GM15510 (cell line): Measurements from ENCODE around the gene PSMA2.
A peak's percentile ranks its signal among the peaks of the same experiment; 100 is the strongest.

ENCODE experiments used
- POLR2A ChIP-seq: IDR thresholded peaks from 3 replicates; pipeline ENCODE4 v1.6.1; 2011; ENCODE audit warnings: borderline replicate concordance; ENCODE audit not compliant: insufficient read length; ENCODE audit errors: extremely low read depth

Gene PSMA2

GRCh38 chr7:42931834-42932651, at the start of gene PSMA2, which contains the start of gene MRPL32:
Gene PSMA2 (minus strand): TSS chr7:42932174. CDS start chr7:42932158, 16 bp downstream.
Gene MRPL32 (plus strand): TSS chr7:42932376. CDS start chr7:42932387, 11 bp downstream.
- TF ChIP-seq POLR2A: peak; percentile 89

- TF ChIP-seq POLR2A: no peak
Observed at GRCh38 chr7:42981601-42982000, 49.6 kb upstream of the PSMA2 start.

- no peak for TF ChIP-seq POLR2A
Observed at GRCh38 chr7:42980514-42980913, 48.5 kb upstream of the PSMA2 start.

- no peak for TF ChIP-seq POLR2A
Observed at GRCh38 chr7:42980084-42980483, 48.1 kb upstream of the PSMA2 start.

GRCh38 chr7:42978496-42978895, 46.5 kb upstream of the PSMA2 start:
- TF ChIP-seq POLR2A: no peak

- TF ChIP-seq POLR2A: no peak
Observed at GRCh38 chr7:42976371-42976770, 44.4 kb upstream of the PSMA2 start.

GRCh38 chr7:42972699-42973500, 40.9 kb upstream of the PSMA2 start:
- no peak for TF ChIP-seq POLR2A

- TF ChIP-seq POLR2A: no peak
Observed at GRCh38 chr7:42967391-42967790, 35.4 kb upstream of the PSMA2 start.

- TF ChIP-seq POLR2A: no peak
Observed at GRCh38 chr7:42964849-42965805, 33.2 kb upstream of the PSMA2 start.

- no peak for TF ChIP-seq POLR2A
Observed at GRCh38 chr7:42964293-42964692, 32.3 kb upstream of the PSMA2 start.

- TF ChIP-seq POLR2A: no peak
Observed at GRCh38 chr7:42961170-42961569, 29.2 kb upstream of the PSMA2 start.

- no peak for TF ChIP-seq POLR2A
Observed at GRCh38 chr7:42960762-42961161, 28.8 kb upstream of the PSMA2 start.

GRCh38 chr7:42959549-42959948, 27.6 kb upstream of the PSMA2 start:
- no peak for TF ChIP-seq POLR2A

GRCh38 chr7:42956062-42956461, 24.1 kb upstream of the PSMA2 start:
- no peak for TF ChIP-seq POLR2A

- no peak for TF ChIP-seq POLR2A
Observed at GRCh38 chr7:42953994-42954393, 22.0 kb upstream of the PSMA2 start.

- no peak for TF ChIP-seq POLR2A
Observed at GRCh38 chr7:42952328-42952727, 20.4 kb upstream of the PSMA2 start.

GRCh38 chr7:42950417-42950816, 18.4 kb upstream of the PSMA2 start:
- TF ChIP-seq POLR2A: no peak
